H9 (cell line): Measurements from ENCODE around the gene TMTC2. TPM values are rescaled to one million over a fixed set of nuclear protein-coding genes. Genes with fewer than 3 reads are reported as not detected.

ENCODE experiments used
- DNase-seq: peaks from one replicate; pipeline ENCODE4 v3.0.0-alpha.2; 2017
- H2AFZ ChIP-seq: one replicate; pipeline ENCODE4 v1.6.1; 2013; ENCODE audit warnings: mild to moderate bottlenecking, low read length, control low read depth, moderate library complexity
- H2AK5ac ChIP-seq: 2 replicates; pipeline ENCODE4 v1.6.1; 2013; ENCODE audit warnings: low read length, control low read depth, mixed read lengths; ENCODE audit not compliant: insufficient read length
- H2BK120ac ChIP-seq: one replicate; pipeline ENCODE4 v1.6.1; 2013; ENCODE audit warnings: low read depth, mild to moderate bottlenecking, low read length, control low read depth, inconsistent platforms; ENCODE audit not compliant: poor library complexity, severe bottlenecking
- H2BK12ac ChIP-seq: 2 replicates; pipeline ENCODE4 v1.6.1; 2013; ENCODE audit warnings: low read length, control low read depth, mixed read lengths, low read depth; ENCODE audit not compliant: insufficient read length
- H2BK15ac ChIP-seq: 2 replicates; pipeline ENCODE4 v1.6.1; 2013; ENCODE audit warnings: low read depth, low read length, control low read depth
- H2BK20ac ChIP-seq: one replicate; pipeline ENCODE4 v1.6.1; 2013; ENCODE audit warnings: low read depth, mild to moderate bottlenecking, low read length, control low read depth, inconsistent platforms; ENCODE audit not compliant: poor library complexity, severe bottlenecking
- H2BK5ac ChIP-seq: 2 replicates; pipeline ENCODE4 v1.6.1; 2013; ENCODE audit warnings: low read length, control low read depth, mixed read lengths; ENCODE audit not compliant: insufficient read length
- H3K14ac ChIP-seq: 2 replicates; pipeline ENCODE4 v1.6.1; 2013; ENCODE audit warnings: low read length, control low read depth; ENCODE audit not compliant: insufficient read depth
- H3K18ac ChIP-seq: 2 replicates; pipeline ENCODE4 v1.6.1; 2013; ENCODE audit warnings: low read depth, mild to moderate bottlenecking, mixed read lengths, low read length, control low read depth; ENCODE audit not compliant: insufficient read length
- H3K23ac ChIP-seq: 2 replicates; pipeline ENCODE4 v1.6.1; 2013; ENCODE audit warnings: low read length, control low read depth, mixed read lengths, low read depth; ENCODE audit not compliant: insufficient read length
- H3K23me2 ChIP-seq: 2 replicates; pipeline ENCODE4 v1.6.1; 2013; ENCODE audit warnings: low read depth, mild to moderate bottlenecking, mixed read lengths, low read length, control low read depth; ENCODE audit not compliant: insufficient read length, poor library complexity, severe bottlenecking
- H3K27ac ChIP-seq: 2 replicates; pipeline ENCODE4 v1.5.1; 2013; ENCODE audit warnings: low read length, control low read depth, mixed read lengths, low read depth; ENCODE audit not compliant: insufficient read length
- H3K27me3 ChIP-seq: 2 replicates; pipeline ENCODE4 v1.6.1; 2013; ENCODE audit warnings: low read length, control low read depth, inconsistent platforms; ENCODE audit not compliant: insufficient read depth
- H3K4ac ChIP-seq: 2 replicates; pipeline ENCODE4 v1.6.1; 2013; ENCODE audit warnings: low read depth, mild to moderate bottlenecking, control low read depth, inconsistent platforms, low read length, moderate library complexity
- H3K4me1 ChIP-seq: 2 replicates; pipeline ENCODE4 v1.6.1; 2013; ENCODE audit warnings: low read length, control low read depth, inconsistent platforms; ENCODE audit not compliant: insufficient read depth
- H3K4me2 ChIP-seq: 2 replicates; pipeline ENCODE4 v1.6.1; 2013; ENCODE audit warnings: low read length, control low read depth, mixed read lengths; ENCODE audit not compliant: insufficient read length, insufficient read depth
- H3K56ac ChIP-seq: 2 replicates; pipeline ENCODE4 v1.6.1; 2013; ENCODE audit warnings: low read depth, mild to moderate bottlenecking, mixed read lengths, low read length, control low read depth; ENCODE audit not compliant: insufficient read length
- H3K79me1 ChIP-seq: 2 replicates; pipeline ENCODE4 v1.6.1; 2013; ENCODE audit warnings: low read depth, mild to moderate bottlenecking, moderate library complexity, low read length, control low read depth, inconsistent platforms; ENCODE audit not compliant: insufficient read depth, poor library complexity, severe bottlenecking
- H3K79me2 ChIP-seq: 2 replicates; pipeline ENCODE4 v1.6.1; 2013; ENCODE audit warnings: low read length, control low read depth, inconsistent platforms; ENCODE audit not compliant: insufficient read depth
- H3K9ac ChIP-seq: 2 replicates; pipeline ENCODE4 v1.6.1; 2013; ENCODE audit warnings: low read length, control low read depth, mixed read lengths; ENCODE audit not compliant: insufficient read length; ENCODE audit errors: extremely low read depth
- H3K9me3 ChIP-seq: one replicate; pipeline ENCODE4 v1.6.1; 2013; ENCODE audit warnings: low read depth, low read length, inconsistent platforms; ENCODE audit not compliant: control insufficient read depth
- H3T11ph ChIP-seq: one replicate; pipeline ENCODE4 v1.6.1; 2013; ENCODE audit warnings: mild to moderate bottlenecking, low read length, control low read depth, inconsistent platforms
- H4K20me1 ChIP-seq: one replicate; pipeline ENCODE4 v1.6.1; 2013; ENCODE audit not compliant: control insufficient read depth, insufficient read length, insufficient read depth
- H4K5ac ChIP-seq: 2 replicates; pipeline ENCODE4 v1.6.1; 2013; ENCODE audit warnings: low read depth, mild to moderate bottlenecking, mixed read lengths, low read length, control low read depth; ENCODE audit not compliant: insufficient read length
- H4K8ac ChIP-seq: replicated peaks from 2 replicates; pipeline ENCODE4 v1.6.1; 2013; ENCODE audit warnings: low read length, control low read depth, mixed read lengths, low read depth; ENCODE audit not compliant: insufficient read length
- H4K91ac ChIP-seq: 2 replicates; pipeline ENCODE4 v1.6.1; 2013; ENCODE audit warnings: low read depth, mild to moderate bottlenecking, moderate library complexity, mixed read lengths, low read length, control low read depth; ENCODE audit not compliant: insufficient read length
- H3K27ac Mint-ChIP-seq, 3 experiments: 2 replicates in 2 of 3; 3 replicates in 1 of 3; pipeline ENCODE4 v1.8.0; 2020 to 2021; ENCODE audit warnings: mixed read lengths in 3 of 3, mild to moderate bottlenecking in 1 of 3, moderate library complexity in 1 of 3
- H3K27me3 Mint-ChIP-seq: 2 replicates; pipeline ENCODE4 v1.8.0; 2021; ENCODE audit warnings: low read depth, mild to moderate bottlenecking, moderate library complexity, mixed read lengths
- H3K36me3 Mint-ChIP-seq, 3 experiments: 2 replicates in 2 of 3; 3 replicates in 1 of 3; pipeline ENCODE4 v1.8.0; 2020 to 2021; ENCODE audit warnings: low read depth in 3 of 3, mixed read lengths in 3 of 3; ENCODE audit not compliant: insufficient read depth in 1 of 3
- H3K4me1 Mint-ChIP-seq, 2 experiments: 2 replicates each; pipeline ENCODE4 v1.8.0; 2020; ENCODE audit warnings: mixed read lengths in 2 of 2
- H3K4me3 Mint-ChIP-seq, 2 experiments: 2 replicates in 1 of 2; 3 replicates in 1 of 2; pipeline ENCODE4 v1.8.0; 2020 to 2021; ENCODE audit warnings: mild to moderate bottlenecking in 2 of 2, mixed read lengths in 2 of 2, moderate library complexity in 1 of 2
- H3K9me3 Mint-ChIP-seq, 2 experiments: 2 replicates in 1 of 2; 3 replicates in 1 of 2; pipeline ENCODE4 v1.8.0; 2020; ENCODE audit warnings: mild to moderate bottlenecking in 2 of 2, mixed read lengths in 2 of 2, moderate library complexity in 1 of 2
- CTCF ChIP-seq: fragments of 200-600 bp; sonication (generic); conservative IDR thresholded peaks from 3 replicates; pipeline ENCODE4 v1.8.0; 2021; ENCODE audit warnings: antibody characterized with exemption, mild to moderate bottlenecking
- WGBS: extraction: QIAGEN DNeasy Blood & Tissue Kit; methylation state at CpG from one replicate; pipeline ENCODE4 v1.1.7; 2013; ENCODE audit warnings: missing lambda C conversion rate, low lambda C conversion rate, mixed read lengths; ENCODE audit not compliant: insufficient read length; ENCODE audit errors: extremely low coverage; 5-methylcytosine and 5-hydroxymethylcytosine counted together
- total RNA-seq: library from RNA; stranded (reverse); gene quantifications from 2 replicates; pipeline ENCODE4 v1.2.1, GENCODE V29; 2021

The TMTC2 gene
- total RNA-seq, 1 experiment from 2014 or later = 3.1 TPM

DNA sequence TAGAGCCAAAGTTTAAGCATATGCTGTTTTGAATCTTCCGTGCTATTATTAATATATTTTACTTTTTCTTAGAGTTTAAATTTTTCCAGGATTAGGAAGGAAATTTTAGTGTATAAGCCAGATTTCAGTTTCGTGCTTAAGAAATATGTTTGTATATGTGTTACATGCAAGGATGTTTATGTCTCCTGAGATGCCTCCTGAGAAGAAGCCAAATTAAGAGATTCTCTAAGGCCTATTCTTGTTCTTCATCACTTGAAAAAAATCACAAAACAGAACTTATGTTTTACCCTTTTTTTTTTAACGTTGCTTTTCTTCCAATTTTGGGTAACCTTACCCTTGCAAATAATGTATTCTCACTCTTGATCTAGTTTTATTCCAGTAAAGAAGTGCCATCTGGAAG lies 412.7 kb downstream of the TMTC2 start:
- WGBS = no CpG with 5 or more reads among the region's 3 CpGs
- Histone ChIP-seq H3K4ac (no peak overlapping the region), H3K27ac (no peak overlapping the region), H2AFZ (no peak overlapping the region), H3K14ac (no peak overlapping the region), H3K79me2 (no peaks in the 10 kb centered on the region), H2BK15ac (no peak overlapping the region), H2AK5ac (no peak overlapping the region), H2BK12ac (no peak overlapping the region), H4K20me1 (no peaks in the 10 kb centered on the region), H3K23ac (no peak overlapping the region), H3K79me1 (no peaks in the 10 kb centered on the region), H3K9me3 (no peaks in the 10 kb centered on the region), H2BK20ac (no peak overlapping the region), H3K56ac (no peak overlapping the region), H3T11ph (no peak overlapping the region), H3K4me1 (peaks cover 3% of the 10 kb centered on the region; the same call in 1 of the 2 replicates), H3K4me2 (no peak overlapping the region), H2BK5ac (no peak overlapping the region), H3K9ac (no peak overlapping the region), H4K8ac (no peak overlapping the region), H4K5ac (no peak overlapping the region), H3K27me3 (no peaks in the 10 kb centered on the region), H3K23me2 (no peaks in the 10 kb centered on the region), H3K18ac (no peak overlapping the region), H2BK120ac (no peak overlapping the region), H4K91ac (no peak overlapping the region)
- no peak for TF ChIP-seq CTCF
- peaks cover 0 to 5% of the 10 kb centered on the region in 2 experiments; a peak in 2 of 5 replicates for H3K9me3 Mint-ChIP-seq
- H3K27ac Mint-ChIP-seq = no peak overlapping the region
- peaks cover 0 to 8% (median 3%) of the 10 kb centered on the region in 3 experiments; a peak in 4 of 7 replicates for H3K36me3 Mint-ChIP-seq
- H3K27me3 Mint-ChIP-seq = no peaks in the 10 kb centered on the region; the same call in 1 of the 2 replicates
- DNase-seq = no peak
- peaks cover 11 to 12% of the 10 kb centered on the region in 2 experiments for H3K4me1 Mint-ChIP-seq
- no peak overlapping the region for H3K4me3 Mint-ChIP-seq
